Medulla oblongata (tissue), 1 donor: ENCODE data around the gene SERPING1.
A peak's percentile ranks its signal among the peaks of the same experiment; 100 is the strongest.

Experiments used
- DNase-seq: peaks from one replicate; pipeline ENCODE4 v3.0.0-alpha.2; 2015; ENCODE audit errors: extremely low spot score

SERPING1 gene

DNA sequence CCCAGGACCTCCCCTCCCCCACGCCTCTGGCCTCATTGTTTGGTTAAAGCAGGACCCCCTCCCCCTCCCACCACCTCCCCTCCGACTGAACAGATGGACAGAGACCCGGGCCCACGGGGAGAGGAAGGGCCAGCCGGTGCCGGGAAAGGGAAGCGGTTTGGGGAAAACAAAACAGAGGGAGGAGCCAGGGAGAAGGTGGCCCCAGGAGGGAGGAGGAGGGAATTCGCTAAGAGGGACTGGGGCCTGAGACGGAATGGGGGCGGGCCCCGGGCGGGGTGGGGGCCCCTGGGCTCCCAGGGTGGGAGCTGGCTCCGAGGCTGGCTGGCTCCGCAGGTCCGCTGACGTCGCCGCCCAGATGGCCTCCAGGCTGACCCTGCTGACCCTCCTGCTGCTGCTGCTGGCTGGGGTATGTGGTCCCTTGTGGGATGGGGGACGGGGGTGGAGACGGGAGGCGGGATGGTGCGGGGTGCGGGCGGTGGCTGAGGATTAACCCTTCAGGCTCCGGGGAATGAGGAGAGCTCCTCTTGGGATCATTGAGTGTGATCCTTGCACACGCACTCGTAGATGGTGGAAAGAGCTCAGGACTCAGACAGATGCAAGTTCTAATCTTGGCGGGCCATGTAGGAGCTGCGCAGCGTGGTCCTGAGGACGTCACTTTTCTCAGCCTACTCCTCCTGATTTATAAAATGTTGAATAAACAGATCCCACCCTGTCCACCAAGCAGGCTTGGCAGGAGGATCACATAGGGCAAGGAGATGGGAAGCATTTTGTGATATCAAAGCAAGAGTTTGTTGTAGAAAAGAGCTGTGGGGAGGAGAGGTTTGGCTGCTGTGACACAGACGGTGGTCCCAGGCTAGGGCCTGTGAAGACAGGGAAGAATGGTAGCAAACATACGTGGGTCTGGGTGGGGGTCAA is 688 bp downstream of the SERPING1 start:
- DNase-seq, result peak; percentile 64

DNA sequence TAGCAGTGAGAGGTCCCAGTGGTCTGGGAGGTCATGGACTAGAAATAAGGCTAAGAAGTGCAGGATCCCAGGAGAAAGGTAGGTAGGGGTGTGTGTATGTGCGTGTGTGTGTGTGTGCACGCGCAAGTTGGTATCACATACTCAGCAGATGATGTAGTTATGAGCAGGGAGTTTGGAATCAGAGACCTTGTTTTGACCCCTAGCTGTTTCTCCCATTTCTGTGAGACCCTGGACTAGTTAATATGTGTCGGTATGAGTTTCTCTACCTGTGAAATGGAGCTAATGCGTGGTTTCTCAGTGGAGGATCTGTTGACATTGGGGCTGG is 1.3 kb downstream of the SERPING1 start:
- no peak for DNase-seq

DNA sequence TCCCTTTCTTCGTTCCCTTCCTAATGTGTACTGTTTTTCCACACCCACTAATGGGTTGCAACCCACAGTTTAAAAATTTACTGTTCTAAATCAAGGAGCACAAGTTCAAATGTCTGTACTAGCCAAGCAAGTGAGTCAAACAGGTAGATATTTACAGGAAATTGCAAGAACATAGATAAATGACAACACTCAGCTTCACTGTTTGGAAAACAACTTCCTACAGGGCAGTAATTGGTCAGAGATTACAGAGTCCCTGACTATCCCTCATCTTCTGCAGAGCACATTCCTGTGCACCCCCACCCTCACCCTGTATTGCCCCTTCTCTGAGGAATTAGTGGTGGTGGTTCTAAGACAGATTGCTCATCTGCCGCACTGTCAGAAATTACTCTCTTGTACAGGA is 1.9 kb downstream of the SERPING1 start:
- no peak for DNase-seq

DNA sequence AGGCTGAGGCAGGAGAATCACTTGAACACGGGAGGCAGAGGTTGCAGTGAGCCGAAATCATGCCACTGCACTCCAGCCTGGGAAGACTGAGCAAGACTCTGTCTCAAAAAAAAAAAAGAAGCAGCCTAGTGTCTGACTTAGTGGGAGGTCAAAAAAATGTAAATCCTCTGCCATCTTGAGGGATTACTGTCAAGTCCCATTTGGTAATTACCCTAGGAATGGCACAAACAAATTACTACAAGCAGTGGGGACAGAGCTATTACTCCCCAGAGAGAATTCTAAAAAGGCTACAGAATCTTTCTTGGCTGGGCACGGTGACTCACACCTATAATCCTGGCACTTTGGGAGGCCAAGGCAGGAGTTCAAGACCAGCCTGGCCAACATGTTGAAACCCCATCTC is 3.8 kb downstream of the SERPING1 start:
- no peak for DNase-seq

DNA sequence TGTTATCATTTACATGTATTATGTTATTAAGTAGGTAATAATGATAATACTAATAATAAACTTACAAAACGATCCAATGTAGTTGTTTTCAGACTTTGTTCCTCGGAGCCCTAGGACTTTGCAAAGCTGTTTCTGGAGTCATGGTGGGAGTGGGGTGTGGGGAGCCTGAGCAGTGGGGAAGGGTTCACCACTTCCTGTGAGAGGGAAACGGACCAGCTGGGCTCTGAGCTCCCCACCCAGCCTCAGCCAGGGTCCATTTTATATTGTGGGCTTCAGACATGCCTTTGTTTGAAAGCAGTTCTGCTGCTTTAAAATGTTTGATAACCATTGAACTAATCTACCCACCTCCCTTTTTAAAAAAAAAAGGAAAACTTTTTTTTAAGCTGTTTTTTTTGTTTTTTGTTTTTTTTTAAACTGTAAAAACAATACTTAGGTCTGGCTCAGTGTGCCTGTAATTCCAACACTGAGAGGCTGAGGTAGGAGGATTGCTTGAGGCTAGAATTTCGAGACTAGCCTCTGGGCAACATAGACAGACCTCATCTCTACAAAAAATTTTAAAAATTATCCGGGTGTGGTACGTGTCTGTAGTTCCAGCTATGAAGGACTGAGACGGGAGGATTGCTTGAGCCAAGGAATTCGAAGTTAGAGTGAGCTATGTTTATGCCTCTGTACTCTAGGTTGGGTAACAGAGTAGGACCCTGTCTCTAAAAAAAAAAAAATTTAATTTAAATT is 7.0 kb downstream of the SERPING1 start:
- no peak for DNase-seq

DNA sequence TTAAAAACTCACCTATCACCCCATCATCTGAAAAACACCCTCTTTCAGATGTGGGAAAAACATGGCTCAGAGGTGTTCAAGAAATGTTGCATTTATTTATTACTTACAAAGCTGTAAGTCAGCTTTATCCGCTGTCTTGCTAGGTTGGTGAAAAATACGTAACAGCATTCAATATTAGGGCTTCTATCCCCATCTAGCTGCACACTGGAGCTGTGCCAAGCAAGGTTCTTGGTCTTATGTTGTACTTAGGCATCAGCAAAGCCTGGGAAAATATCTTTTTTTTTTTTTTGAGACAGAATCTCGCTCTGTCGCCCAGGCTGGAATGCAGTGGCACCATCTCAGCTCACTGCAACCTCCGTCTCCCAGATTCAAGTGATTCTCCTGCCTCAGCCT is 7.5 kb downstream of the SERPING1 start:
- no peak for DNase-seq

DNA sequence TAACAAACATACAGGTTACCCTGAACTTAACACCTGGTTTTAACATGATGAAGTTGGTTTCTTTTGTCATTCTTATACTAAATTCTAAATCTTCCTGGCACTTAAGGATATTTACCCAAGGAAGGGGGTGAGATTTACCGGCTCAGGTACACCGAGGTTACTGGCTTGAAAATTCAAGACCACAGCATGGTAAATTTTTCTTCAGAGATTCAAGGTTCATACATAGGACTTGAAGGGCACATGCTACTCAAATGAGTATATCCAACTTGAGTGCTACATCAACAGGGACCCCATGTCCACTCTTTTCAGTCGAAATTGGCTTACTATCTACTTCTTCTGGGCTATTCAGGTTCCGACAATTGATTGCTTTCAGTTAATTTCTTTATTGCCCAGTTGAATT is 12.7 kb downstream of the SERPING1 start:
- DNase-seq, result no peak

DNA sequence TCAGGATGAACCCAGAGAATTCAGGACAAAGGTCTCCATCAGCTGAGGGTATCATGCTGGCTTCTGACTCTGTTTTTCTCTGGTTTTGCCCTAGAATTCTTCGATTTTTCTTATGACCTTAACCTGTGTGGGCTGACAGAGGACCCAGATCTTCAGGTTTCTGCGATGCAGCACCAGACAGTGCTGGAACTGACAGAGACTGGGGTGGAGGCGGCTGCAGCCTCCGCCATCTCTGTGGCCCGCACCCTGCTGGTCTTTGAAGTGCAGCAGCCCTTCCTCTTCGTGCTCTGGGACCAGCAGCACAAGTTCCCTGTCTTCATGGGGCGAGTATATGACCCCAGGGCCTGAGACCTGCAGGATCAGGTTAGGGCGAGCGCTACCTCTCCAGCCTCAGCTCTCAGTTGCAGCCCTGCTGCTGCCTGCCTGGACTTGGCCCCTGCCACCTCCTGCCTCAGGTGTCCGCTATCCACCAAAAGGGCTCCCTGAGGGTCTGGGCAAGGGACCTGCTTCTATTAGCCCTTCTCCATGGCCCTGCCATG is 16.8 kb downstream of the SERPING1 start:
- DNase-seq, result no peak

DNA sequence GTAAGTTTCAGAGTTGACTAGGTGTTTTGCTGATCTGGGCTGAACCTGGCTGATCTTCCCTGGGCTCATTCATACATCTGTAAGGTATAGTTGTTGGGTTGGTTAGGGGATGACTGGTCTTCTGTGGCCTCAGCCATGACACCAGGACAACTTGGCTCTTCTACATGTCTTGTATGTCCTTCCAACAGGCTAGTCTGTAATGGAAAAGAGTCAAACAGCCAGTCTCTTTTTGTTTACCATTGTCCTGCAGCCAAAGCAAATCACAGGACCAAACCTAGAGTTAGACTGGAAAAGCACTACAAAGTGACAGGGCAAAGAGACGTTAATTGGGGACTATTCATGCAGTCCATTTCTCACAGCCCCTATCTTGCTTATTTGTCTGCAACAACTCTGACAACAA is 17.8 kb downstream of the SERPING1 start:
- DNase-seq, result no peak

DNA sequence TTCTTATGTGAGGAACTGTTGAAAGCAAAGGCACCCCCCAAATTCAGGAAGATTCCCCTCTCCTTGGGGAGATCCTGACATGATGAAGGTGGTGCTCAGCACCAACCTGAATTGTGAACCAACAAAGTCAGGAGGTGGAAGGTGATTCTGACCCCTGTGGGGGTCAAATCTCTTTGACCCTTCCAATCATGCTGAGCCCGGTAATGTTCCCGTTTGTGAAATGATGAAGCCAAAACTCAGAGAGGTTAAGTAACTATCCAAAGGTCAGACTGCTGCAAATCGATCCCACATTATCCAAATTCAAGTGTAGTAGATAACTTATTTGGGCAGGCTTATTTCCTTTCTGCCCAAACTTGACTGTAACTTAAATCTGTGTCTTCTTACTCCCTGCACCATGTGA is 19.1 kb downstream of the SERPING1 start:
- DNase-seq, result no peak

DNA sequence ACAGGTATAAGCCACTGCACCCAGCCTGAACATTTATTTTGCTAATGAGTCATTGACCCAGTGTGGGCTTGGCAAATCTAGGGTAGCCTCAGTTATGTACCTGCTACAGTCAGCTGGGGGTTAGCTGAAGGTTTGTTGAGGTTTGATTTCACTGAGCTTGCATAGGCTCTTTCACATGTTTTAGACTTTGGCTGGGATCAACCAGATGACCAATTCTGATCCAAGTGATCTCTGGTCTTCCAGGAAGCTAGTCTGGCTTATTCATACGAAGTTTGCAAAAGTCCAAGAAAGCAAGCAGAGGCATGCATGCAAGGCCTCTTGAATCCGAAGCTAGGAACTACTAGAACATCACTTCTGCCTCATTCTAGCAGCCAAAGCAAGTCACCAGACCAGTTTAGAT is 21.0 kb downstream of the SERPING1 start:
- DNase-seq, result no peak

DNA sequence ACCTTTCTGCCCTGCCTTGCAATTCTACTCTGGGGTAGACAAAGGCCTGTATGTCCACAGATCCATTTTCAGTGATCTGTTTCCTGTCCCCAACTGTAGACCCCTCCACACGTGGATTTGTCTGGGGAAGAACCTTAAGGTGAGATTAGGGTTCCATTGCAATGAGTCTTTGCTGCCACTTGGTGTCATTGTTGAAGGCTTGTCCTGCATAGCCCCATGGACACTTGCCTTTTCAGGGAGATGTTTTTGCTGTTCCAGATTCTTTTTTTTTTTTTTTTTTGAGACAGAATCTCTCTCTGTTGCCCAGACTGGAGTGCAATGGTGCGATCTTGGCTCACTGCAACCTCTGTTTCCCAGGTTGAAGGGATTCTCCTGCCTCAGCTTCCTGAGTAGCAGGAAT is 21.8 kb downstream of the SERPING1 start:
- no peak for DNase-seq

DNA sequence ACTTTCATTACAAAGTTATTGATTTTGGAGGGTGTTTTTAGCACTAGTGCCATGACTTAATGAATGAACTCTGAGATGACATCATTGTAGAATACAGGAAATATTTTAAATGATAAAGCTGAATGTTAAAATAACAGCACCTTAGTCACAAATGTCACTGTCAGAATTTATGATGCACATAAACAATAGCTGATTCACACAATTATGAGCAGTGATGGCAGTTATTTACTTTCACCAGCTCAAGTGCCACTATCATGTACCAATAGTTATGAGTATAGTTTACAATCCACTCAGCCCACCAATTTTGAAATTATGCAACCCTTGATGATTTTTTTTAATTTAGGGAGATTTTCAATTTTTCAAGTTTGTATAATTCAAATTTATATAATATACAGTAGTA is 23.0 kb downstream of the SERPING1 start:
- DNase-seq, result no peak

DNA sequence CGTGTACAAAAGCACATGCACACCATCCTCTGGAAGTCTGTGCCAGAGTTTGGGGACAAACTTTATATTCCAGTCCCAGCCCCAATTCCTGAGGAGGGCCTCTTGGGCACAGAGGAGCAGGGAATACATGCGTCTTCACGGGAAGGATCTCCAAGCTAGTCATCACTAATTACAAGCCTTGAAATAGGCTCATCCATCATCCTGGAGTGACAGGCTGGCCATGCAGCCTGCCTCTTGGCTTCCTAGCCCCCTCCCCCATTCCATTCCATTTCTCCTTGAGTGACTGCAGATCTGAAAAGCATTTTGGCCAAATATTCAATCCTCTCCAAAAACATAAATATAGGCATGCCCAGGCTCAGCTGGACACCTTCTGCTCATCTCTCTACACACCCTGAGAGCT is 24.8 kb downstream of the SERPING1 start:
- no peak for DNase-seq

DNA sequence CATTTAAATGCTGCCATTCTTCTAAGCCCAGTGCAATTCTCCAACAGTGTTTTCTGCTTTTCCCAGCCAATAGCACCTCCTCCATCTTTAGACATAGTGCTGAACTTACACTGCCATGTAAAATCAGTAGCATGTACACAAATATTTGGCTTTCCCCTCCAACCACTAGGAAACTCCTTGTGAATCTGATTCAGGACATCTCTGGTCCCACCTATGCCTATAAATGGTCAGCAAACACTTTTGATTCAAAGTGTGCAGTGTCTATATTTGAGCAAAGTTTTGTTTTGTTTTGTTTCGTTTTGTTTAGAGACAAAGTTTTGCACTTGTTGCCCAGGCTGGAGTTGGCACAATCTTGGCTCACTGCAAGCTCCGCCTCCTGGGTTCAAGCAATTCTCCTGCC is 27.4 kb downstream of the SERPING1 start:
- no peak for DNase-seq

DNA sequence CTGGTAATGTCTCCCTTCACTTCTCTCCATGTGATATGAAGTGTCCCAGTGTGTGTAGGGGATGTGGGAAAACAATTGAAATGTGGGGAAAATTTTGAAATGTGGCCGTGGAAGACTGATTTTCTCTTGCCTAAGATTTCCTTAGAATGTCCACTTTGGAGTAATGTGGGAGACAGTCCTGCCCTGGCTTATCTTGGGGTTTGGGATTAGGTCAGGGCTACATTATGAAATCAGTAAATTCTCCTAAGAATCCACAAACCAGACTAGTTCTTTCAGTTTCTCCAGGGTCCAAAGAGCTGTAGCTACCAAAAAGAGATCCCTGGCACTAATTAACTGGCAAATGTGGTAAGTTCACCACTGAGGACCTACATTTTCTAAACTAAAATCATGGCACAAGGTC is 29.4 kb downstream of the SERPING1 start:
- no peak for DNase-seq

DNA sequence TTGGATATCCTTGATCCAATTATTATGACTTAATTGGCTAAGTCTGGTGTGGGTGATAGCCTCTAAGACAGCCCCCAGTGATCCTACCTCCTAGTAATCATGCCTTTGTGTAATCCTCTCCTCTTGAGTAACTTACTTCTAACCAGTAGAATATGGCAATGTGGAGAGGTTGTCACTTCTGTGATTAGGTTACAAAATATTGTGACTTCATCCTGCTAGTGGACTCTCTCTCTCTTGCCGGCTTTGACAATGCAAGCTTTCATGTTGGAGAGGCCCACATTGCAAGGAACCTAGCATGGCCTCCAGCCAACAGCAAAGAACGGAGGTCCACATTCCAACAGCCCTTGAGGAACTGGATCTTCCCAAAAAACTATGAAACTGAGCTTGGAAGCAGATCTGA is 32.7 kb downstream of the SERPING1 start:
- DNase-seq, result no peak

DNA sequence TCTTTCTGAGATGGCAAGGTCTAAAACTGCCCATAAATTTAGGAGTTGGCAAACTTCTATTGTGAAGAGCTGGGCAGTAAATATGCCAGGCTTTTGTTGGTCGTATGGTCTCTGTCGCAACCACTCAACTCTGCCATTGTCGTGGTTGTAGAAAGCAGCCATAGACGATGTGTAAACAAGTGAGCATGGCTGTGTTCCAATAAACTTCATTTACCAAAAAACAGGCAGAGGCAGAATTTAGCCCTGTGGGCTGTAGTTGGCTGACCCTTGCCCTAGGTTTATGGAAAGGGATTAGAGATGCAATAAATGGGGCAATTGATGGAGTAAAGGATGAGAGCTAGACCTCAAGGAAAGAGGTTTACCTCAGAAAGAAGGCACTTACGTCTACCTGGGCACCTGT is 34.6 kb downstream of the SERPING1 start:
- no peak for DNase-seq

DNA sequence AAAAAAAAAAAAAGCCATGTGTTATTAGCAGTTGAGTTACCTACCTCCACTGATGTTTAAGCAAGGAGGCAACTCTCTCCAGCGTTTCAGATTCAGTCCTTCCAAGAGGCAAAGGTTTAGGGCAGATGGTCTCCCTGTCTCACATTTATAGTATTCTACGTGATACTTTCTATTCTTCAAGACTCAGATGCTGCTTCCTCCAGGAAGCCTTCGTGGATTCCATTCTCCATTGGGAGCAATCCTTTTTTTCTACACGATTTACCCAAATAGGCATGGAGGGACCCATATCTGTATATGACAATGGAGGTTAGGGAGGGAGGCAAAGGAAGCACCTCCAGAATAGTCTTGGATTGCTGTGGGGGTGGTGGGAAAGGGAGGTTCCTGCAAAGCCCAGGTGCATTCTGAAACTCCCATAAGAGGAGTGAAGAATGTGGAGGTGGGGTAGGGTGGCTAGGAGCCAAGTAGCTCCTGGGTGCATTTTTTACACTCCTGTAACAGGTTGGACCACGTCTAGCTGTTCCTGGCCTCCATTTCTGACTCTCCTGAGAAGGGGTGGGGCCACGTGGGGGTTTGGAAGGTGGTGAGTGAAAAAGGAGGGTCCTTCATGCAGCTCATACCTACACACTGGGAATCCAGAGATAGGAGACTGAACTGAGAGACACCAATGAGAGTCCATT is 36.0 kb downstream of the SERPING1 start:
- no peak for DNase-seq

DNA sequence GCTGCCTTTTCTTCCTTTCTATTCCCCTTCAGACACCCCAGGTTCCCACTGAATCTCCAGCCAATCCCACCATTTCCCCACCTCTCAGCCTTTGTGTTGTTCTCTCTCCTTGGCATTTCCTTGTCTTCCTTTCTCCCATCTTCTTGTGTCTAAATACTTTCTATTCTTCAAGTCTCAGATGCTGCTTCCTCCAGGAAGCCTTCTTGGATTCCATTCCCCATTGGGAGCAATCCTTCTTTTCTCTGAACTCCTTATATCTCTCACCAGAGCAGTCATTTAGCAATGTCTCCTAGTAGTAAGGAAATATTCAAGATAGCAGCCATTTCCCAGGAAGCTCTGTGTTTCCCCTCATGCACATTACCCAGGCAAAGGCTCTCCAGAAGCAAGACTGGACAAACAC is 36.8 kb downstream of the SERPING1 start:
- DNase-seq, result no peak

DNA sequence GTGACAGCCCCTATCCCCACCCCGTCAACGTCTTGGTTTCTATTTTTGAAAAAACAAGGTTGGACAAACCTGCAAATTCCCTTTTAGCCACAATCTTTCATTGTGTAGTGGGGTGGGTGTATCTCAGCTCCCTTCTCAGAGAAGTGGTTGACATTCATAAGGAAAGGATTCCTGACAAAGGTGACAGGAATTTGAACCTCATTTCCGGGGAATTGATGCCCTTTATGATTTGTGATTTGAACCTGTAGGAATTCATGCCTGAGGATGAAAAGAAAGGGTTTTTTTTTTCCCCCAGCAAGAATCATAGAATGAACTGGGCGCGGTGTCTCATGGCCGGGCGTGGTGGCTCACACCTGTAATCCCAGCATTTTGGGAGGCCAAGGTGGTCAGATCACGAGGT is 37.8 kb downstream of the SERPING1 start:
- DNase-seq, result no peak

DNA sequence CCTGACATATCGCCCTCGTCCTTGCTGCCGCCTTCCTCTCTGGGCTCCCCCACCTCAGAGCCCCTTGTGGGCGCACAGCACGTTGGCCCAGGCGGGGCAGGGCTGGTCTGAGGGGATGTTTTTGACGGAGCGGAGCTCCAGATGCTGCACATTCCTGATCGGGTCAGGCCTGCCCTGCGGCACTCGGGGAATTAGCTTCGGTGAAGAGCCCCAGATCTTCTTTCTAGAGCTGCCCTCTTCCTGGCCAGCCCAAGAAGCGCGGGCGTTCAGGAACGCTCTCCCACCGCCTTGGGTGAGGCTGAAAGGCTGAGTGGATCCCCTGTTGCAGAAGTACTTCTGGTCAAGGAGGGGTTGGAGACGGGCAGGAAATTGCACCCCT is 40.1 kb downstream of the SERPING1 start:
- no peak for DNase-seq
